IMR-90 (cell line): ENCODE data around the gene DNAH17. TPM values are rescaled to one million over a fixed set of nuclear protein-coding genes. Genes with fewer than 3 reads are reported as not detected.

ENCODE experiments used
- ATAC-seq: fragments of 200-7000 bp; cut with Tn5 transposase; 2 replicates; pipeline ENCODE4 v1.9.1; 2020; ENCODE audit warnings: low read depth, mild to moderate bottlenecking, moderate library complexity
- BruUV-seq: library from RNA; stranded (reverse); fragments of 400-500 nt; replicated peaks from 2 replicates; lab custom pipeline; 2021; lab: Mats Ljungman, UMichigan
- CTCF ChIA-PET: fragments of 300-600 bp; formaldehyde crosslinking; extraction: SDS; loops from one replicate; lab custom pipeline; 2021; ENCODE audit warnings: antibody characterized with exemption; lab: Yijun Ruan, JAX
- POLR2A ChIA-PET: fragments of 300-600 bp; sonication (Branson Sonifier 250); formaldehyde crosslinking; loops from one replicate; lab custom pipeline; 2022; ENCODE audit warnings: antibody characterized with exemption; ENCODE audit not compliant: unreplicated experiment; lab: Charles Lee
- DNase-seq: peaks from one replicate; pipeline ENCODE4 v3.0.0; 2013
- H2AFZ ChIP-seq: replicated peaks from 2 replicates; pipeline ENCODE3; 2013; ENCODE audit warnings: low read length, mild to moderate bottlenecking; ENCODE audit not compliant: poor library complexity
- H2AK5ac ChIP-seq: 2 replicates; pipeline ENCODE4 v1.6.1; 2013; ENCODE audit warnings: low read depth, low read length, inconsistent platforms
- H2AK9ac ChIP-seq: replicated peaks from 2 replicates; pipeline ENCODE3; 2013; ENCODE audit warnings: mild to moderate bottlenecking, low read depth, low read length, moderate library complexity; ENCODE audit not compliant: poor library complexity
- H2BK120ac ChIP-seq: 2 replicates; pipeline ENCODE4 v1.6.1; 2013; ENCODE audit warnings: low read depth, low read length, inconsistent platforms
- H2BK15ac ChIP-seq: 3 replicates; pipeline ENCODE4 v1.6.1; 2013; ENCODE audit warnings: low read depth, low read length, inconsistent platforms
- H2BK20ac ChIP-seq: 2 replicates; pipeline ENCODE4 v1.6.1; 2013; ENCODE audit warnings: low read depth, mild to moderate bottlenecking, inconsistent platforms, low read length, moderate library complexity
- H2BK5ac ChIP-seq: 2 replicates; pipeline ENCODE4 v1.6.1; 2013; ENCODE audit warnings: mild to moderate bottlenecking, low read depth, low read length, inconsistent platforms; ENCODE audit not compliant: poor library complexity, severe bottlenecking
- H3K14ac ChIP-seq: replicated peaks from 2 replicates; pipeline ENCODE4 v1.6.1; 2013; ENCODE audit warnings: low read depth, low read length, inconsistent platforms
- H3K18ac ChIP-seq: 2 replicates; pipeline ENCODE4 v1.6.1; 2013; ENCODE audit warnings: low read depth, low read length, control low read depth
- H3K23ac ChIP-seq: 2 replicates; pipeline ENCODE4 v1.6.1; 2013; ENCODE audit warnings: low read depth, low read length, inconsistent platforms
- H3K27ac ChIP-seq: 2 replicates; pipeline ENCODE4 v1.5.1; 2013; ENCODE audit warnings: mild to moderate bottlenecking, control low read depth, low read length; ENCODE audit not compliant: insufficient read depth
- H3K27me3 ChIP-seq: 2 replicates; pipeline ENCODE4 v1.6.1; 2013; ENCODE audit warnings: low read length; ENCODE audit not compliant: control insufficient read depth, insufficient read depth
- H3K36me3 ChIP-seq: 2 replicates; pipeline ENCODE4 v1.6.1; 2013; ENCODE audit warnings: low read length, mixed read lengths; ENCODE audit not compliant: control insufficient read depth, insufficient read depth
- H3K4ac ChIP-seq: 2 replicates; pipeline ENCODE4 v1.6.1; 2013; ENCODE audit warnings: low read depth, low read length, inconsistent platforms
- H3K4me1 ChIP-seq: 2 replicates; pipeline ENCODE4 v1.6.1; 2013; ENCODE audit warnings: low read length, mixed read lengths; ENCODE audit not compliant: control insufficient read depth, insufficient read depth
- H3K4me2 ChIP-seq: 2 replicates; pipeline ENCODE4 v1.6.1; 2013; ENCODE audit warnings: low read depth, mild to moderate bottlenecking, control low read depth, low read length, moderate library complexity
- H3K4me3 ChIP-seq: 2 replicates; pipeline ENCODE4 v1.5.1; 2013; ENCODE audit warnings: low read depth, mild to moderate bottlenecking, control low read depth, low read length, moderate library complexity; ENCODE audit not compliant: insufficient read depth
- H3K56ac ChIP-seq: 2 replicates; pipeline ENCODE4 v1.6.1; 2013; ENCODE audit warnings: low read length, inconsistent platforms; ENCODE audit not compliant: insufficient read depth; ENCODE audit errors: extremely low read depth
- H3K79me1 ChIP-seq, 2 experiments: 2 replicates each; pipeline ENCODE4 v1.6.1; 2013; ENCODE audit warnings: low read length in 2 of 2, inconsistent platforms in 1 of 2, low read depth in 1 of 2
- H3K9ac ChIP-seq: 2 replicates; pipeline ENCODE4 v1.6.1; 2013; ENCODE audit warnings: low read depth, low read length, control low read depth
- H3K9me1 ChIP-seq: 2 replicates; pipeline ENCODE4 v1.6.1; 2013; ENCODE audit warnings: low read length, inconsistent platforms; ENCODE audit not compliant: insufficient read depth
- H3K9me3 ChIP-seq: 2 replicates; pipeline ENCODE4 v1.6.1; 2013; ENCODE audit warnings: low read length; ENCODE audit not compliant: control insufficient read depth, insufficient read depth
- H4K20me1 ChIP-seq: 2 replicates; pipeline ENCODE4 v1.6.1; 2013; ENCODE audit warnings: low read length, inconsistent platforms; ENCODE audit not compliant: insufficient read depth
- H4K5ac ChIP-seq: 2 replicates; pipeline ENCODE4 v1.6.1; 2013; ENCODE audit warnings: mild to moderate bottlenecking, low read depth, low read length, control low read depth
- H4K8ac ChIP-seq, 2 experiments: 2 replicates each; pipeline ENCODE4 v1.6.1; 2013; ENCODE audit warnings: low read depth in 2 of 2, low read length in 2 of 2, control low read depth in 1 of 2, inconsistent platforms in 1 of 2
- H4K91ac ChIP-seq: 2 replicates; pipeline ENCODE4 v1.6.1; 2013; ENCODE audit warnings: low read depth, low read length, inconsistent platforms; ENCODE audit not compliant: insufficient read depth
- BHLHE40 ChIP-seq: fragments of 150-350 bp; IDR thresholded peaks from 2 replicates; pipeline ENCODE4 v1.6.1; 2016; ENCODE audit warnings: mild to moderate bottlenecking, low read depth, low read length
- POLR2A ChIP-seq: IDR thresholded peaks from 2 replicates; pipeline ENCODE4 v1.6.1; 2012; ENCODE audit warnings: mild to moderate bottlenecking, low read depth, low read length
- WGBS, 2 experiments: methylation state at CpG; one replicate each; pipeline versions ENCODE4 v1.1.5 to v1.1.7; 2013; ENCODE audit warnings: missing lambda C conversion rate in 2 of 2; ENCODE audit not compliant: insufficient read length in 1 of 2; ENCODE audit errors: extremely low coverage in 2 of 2; 5-methylcytosine and 5-hydroxymethylcytosine counted together
- dilution Hi-C: fragments of 300-500 bp; cut with HindIII; formaldehyde crosslinking; loops from one replicate; pipeline ENCODE4 v1.14.3; 2018; ENCODE audit warnings: low sequenced_read_pairs; ENCODE audit not compliant: unreplicated experiment
- in situ Hi-C: fragments of 300-500 bp; cut with MboI; formaldehyde crosslinking; loops from 3 replicates; pipeline ENCODE4 v1.14.3; 2019; ENCODE audit warnings: low sequenced_read_pairs, inconsistent platforms, mixed read lengths
- intact Hi-C: fragments of 100-400 bp; cut with micrococcal nuclease; formaldehyde crosslinking; loops from 2 replicates; pipeline ENCODE4 v1.10.0; 2022
- polyA plus RNA-seq, 3 experiments: library from polyadenylated mRNA; depleted of rRNA; stranded (reverse); fragments of >200 nt; gene quantifications; 2 replicates each; pipeline ENCODE4 v1.2.3, GENCODE V29; 2012; ENCODE audit warnings: low replicate concordance in 1 of 3
- total RNA-seq: library from RNA; depleted of rRNA; stranded (reverse); fragments of >200 nt; gene quantifications from 2 replicates; pipeline ENCODE4 v1.2.3, GENCODE V29; 2012

Gene DNAH17
- total and polyA plus RNA-seq, 2 of the 4 experiments (the other 2 are of a cell fraction), result not detected

DNA sequence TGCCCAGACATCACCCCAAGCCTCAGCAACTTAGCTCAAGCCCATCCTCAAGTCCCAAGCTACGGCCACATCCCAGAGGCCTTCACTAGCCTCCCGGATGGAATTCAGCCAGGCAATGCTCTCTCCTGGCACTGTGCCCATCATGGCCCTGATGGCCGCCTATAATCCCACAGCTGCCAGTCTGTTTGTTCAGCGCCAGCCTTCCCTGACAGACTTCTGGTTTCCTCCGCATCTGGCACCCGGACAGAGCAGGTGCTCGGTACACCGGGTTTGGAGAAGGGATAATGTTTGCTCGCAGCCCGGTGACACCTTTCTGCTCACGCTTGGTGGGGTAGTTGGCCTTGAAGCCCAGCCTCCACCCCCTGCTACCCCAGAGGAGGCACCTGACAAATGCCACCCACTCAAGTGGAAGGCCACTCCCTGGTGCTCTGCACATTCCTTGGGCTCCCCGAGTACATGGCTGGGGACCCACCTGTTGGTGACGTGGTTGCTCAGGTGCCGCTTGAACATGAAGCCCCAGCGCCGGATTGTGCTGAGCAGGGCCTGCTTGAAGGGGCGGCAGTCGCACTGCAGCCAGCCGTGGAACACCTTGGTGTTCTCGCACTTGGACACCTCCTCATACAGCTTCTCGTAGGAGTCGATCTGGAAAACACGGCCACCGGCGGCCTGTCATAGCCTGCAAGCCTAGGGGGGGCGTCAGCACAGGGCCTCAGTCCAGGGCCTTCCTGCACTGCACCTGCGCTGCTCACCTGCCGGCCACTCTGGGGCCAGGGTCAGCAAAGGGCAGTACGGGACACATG is 47.1 kb downstream of the DNAH17 start:
- H3K56ac ChIP-seq, result no peak overlapping the region
- no peak overlapping the region for H4K5ac ChIP-seq
- 93% methylated on average over 14 of the region's 29 CpGs; no CpG with 5 or more reads in 1 of the 2 experiments for WGBS, 2 experiments
- H2BK5ac ChIP-seq, result no peak overlapping the region
- H3K14ac ChIP-seq, result no peak overlapping the region
- ChIA-PET CTCF (no interaction called here), POLR2A (no interaction called here)
- no peak overlapping the region for H2BK120ac ChIP-seq
- H3K9me1 ChIP-seq, result no peaks in the 10 kb centered on the region
- H3K36me3 ChIP-seq, result no peaks in the 10 kb centered on the region
- in situ Hi-C loops (no loop called here), intact Hi-C loops (no loop called here), dilution Hi-C loops (no loop called here)
- no peak overlapping the region for H3K4me3 ChIP-seq
- no peaks in the 10 kb centered on the region for H3K4me1 ChIP-seq
- H3K4ac ChIP-seq, result no peak overlapping the region
- no peak overlapping the region for H3K23ac ChIP-seq
- H2AK5ac ChIP-seq, result no peak overlapping the region
- peaks cover 16% of the 10 kb centered on the region; the same call in 1 of the 2 replicates for H3K27me3 ChIP-seq
- no peak overlapping the region for H3K9ac ChIP-seq
- no peak overlapping the region for H2AFZ ChIP-seq
- DNase-seq (no peak), ATAC-seq (no peak)
- no peak overlapping the region for H4K8ac ChIP-seq
- H2BK20ac ChIP-seq, result no peak overlapping the region
- H3K9me3 ChIP-seq, result no peaks in the 10 kb centered on the region
- BruUV-seq, result no TSS peak
- no peaks in the 10 kb centered on the region for H4K20me1 ChIP-seq
- H3K27ac ChIP-seq, result no peak overlapping the region
- no peak overlapping the region for H3K18ac ChIP-seq
- H4K91ac ChIP-seq, result no peak overlapping the region
- H3K4me2 ChIP-seq, result no peak overlapping the region
- no peak for TF ChIP-seq BHLHE40
- no peak for TF ChIP-seq POLR2A
- H2AK9ac ChIP-seq, result no peak overlapping the region
- no peak overlapping the region for H2BK15ac ChIP-seq
- no peaks in the 10 kb centered on the region for H3K79me1 ChIP-seq
